BE2C (cell line): ENCODE data around the gene BAIAP2L2.

Experiments
- DNase-seq: peaks from one replicate; pipeline ENCODE4 v3.0.0-alpha.2; 2020
- H3K27me3 ChIP-seq: fragments of 250-450 bp; sonication (Bioruptor Pico); 2 replicates; pipeline ENCODE4 v1.5.1; 2020; ENCODE audit warnings: mild to moderate bottlenecking
- H3K36me3 ChIP-seq: fragments of 250-450 bp; sonication (Bioruptor Pico); 2 replicates; pipeline ENCODE4 v1.5.1; 2020; ENCODE audit warnings: mild to moderate bottlenecking
- H3K4me1 ChIP-seq: fragments of 250-450 bp; sonication (Bioruptor Pico); 2 replicates; pipeline ENCODE4 v1.5.1; 2020
- H3K4me3 ChIP-seq: 2 replicates; pipeline ENCODE4 v1.5.1; 2011; ENCODE audit warnings: low read depth, low read length
- H3K9me3 ChIP-seq: fragments of 250-450 bp; sonication (Bioruptor Pico); 2 replicates; pipeline ENCODE4 v1.5.1; 2020
- CTCF ChIP-seq: IDR thresholded peaks from 2 replicates; pipeline ENCODE4 v1.5.1; 2012; ENCODE audit warnings: mild to moderate bottlenecking, low read depth, low read length

BAIAP2L2 gene

GRCh38 chr22:38072322-38073149 lies 37.9 kb downstream of the BAIAP2L2 start:
- Histone ChIP-seq H3K27me3 (no peaks in the 10 kb centered on the region), H3K9me3 (no peaks in the 10 kb centered on the region), H3K36me3 (no peaks in the 10 kb centered on the region; the same call in 1 of the 2 replicates), H3K4me3 (no peak overlapping the region), H3K4me1 (no peaks in the 10 kb centered on the region)
- no peak for TF ChIP-seq CTCF
- no peak for DNase-seq

- no peaks in the 10 kb centered on the region; the same call in 1 of the 2 replicates for H3K36me3 ChIP-seq
- no peak overlapping the region for H3K4me3 ChIP-seq
- no peak for TF ChIP-seq CTCF
Observed at GRCh38 chr22:38071421-38072321, 38.8 kb downstream of the BAIAP2L2 start.

GRCh38 chr22:38070250-38070921 lies 40.1 kb downstream of the BAIAP2L2 start:
- no peaks in the 10 kb centered on the region for H3K27me3 ChIP-seq
- no peak for DNase-seq
- no peaks in the 10 kb centered on the region; the same call in 1 of the 2 replicates for H3K36me3 ChIP-seq
- no peak for TF ChIP-seq CTCF
- H3K4me3 ChIP-seq: no peak overlapping the region
- H3K9me3 ChIP-seq: no peaks in the 10 kb centered on the region
- no peaks in the 10 kb centered on the region for H3K4me1 ChIP-seq

More at GRCh38 chr22:38071421-38072321, 38.8 kb downstream of the BAIAP2L2 start:
- Histone ChIP-seq H3K27me3 (no peaks in the 10 kb centered on the region), H3K9me3 (no peaks in the 10 kb centered on the region), H3K4me1 (no peaks in the 10 kb centered on the region)
- no peak for DNase-seq

- peak; percentile 94 for DNase-seq
- peak overlapping the region; percentile 36 for H3K4me3 ChIP-seq
- H3K36me3 ChIP-seq: no peaks in the 10 kb centered on the region; the same call in 1 of the 2 replicates
- H3K4me1 ChIP-seq: no peaks in the 10 kb centered on the region
- peak; percentile 86 for TF ChIP-seq CTCF
- no peaks in the 10 kb centered on the region for H3K9me3 ChIP-seq
- H3K27me3 ChIP-seq: no peaks in the 10 kb centered on the region
Observed at GRCh38 chr22:38069372-38070249, 40.9 kb downstream of the BAIAP2L2 start.

- Histone ChIP-seq H3K36me3 (no peaks in the 10 kb centered on the region; the same call in 1 of the 2 replicates), H3K4me1 (no peaks in the 10 kb centered on the region)
Observed at GRCh38 chr22:38068641-38069371, 41.7 kb downstream of the BAIAP2L2 start.

More at GRCh38 chr22:38068641-38069371, 41.7 kb downstream of the BAIAP2L2 start:
- Histone ChIP-seq H3K27me3 (no peaks in the 10 kb centered on the region), H3K9me3 (no peaks in the 10 kb centered on the region), H3K4me3 (no peak overlapping the region)
- TF ChIP-seq CTCF: no peak
- DNase-seq: no peak
